ENCODE measurements around the gene RSKR.

RSKR gene

GRCh38 chr17:28657756-28658155, 43.8 kb upstream of the RSKR start:
- Histone ChIP-seq H3K36me3 (ENCODE audit: control insufficient read depth in 1 of 2, insufficient read depth in 2 of 2, low read depth in 1 of 2, low read length in 2 of 2) (peaks cover 37 to 41% of the 10 kb centered on the region in 2 experiments), H4K8ac (ENCODE audit: low read length) (no peak overlapping the region), H2AFZ (ENCODE audit: low read depth, low read length) (no peak overlapping the region), H3K4me2 (ENCODE audit: low read length, poor library complexity, severe bottlenecking) (no peak overlapping the region), H3K18ac (ENCODE audit: low read depth in 1 of 2, low read length in 2 of 2) (no peak overlapping the region), H2AK5ac (ENCODE audit: low read length, severe bottlenecking) (no peak overlapping the region), H4K91ac (ENCODE audit: low read length) (no peak overlapping the region), H2BK5ac (ENCODE audit: low read depth, low read length, poor library complexity, severe bottlenecking) (no peak overlapping the region), H3K27me3 (ENCODE audit: control insufficient read depth in 1 of 2, insufficient read depth in 1 of 2, low read length in 2 of 2) (no peaks in the 10 kb centered on the region), H3K9ac (ENCODE audit: low read length) (peak overlapping the region; percentile 37), H2BK15ac (ENCODE audit: low read depth, poor library complexity, severe bottlenecking) (no peak overlapping the region), H2BK120ac (ENCODE audit: low read depth, low read length) (no peak overlapping the region), H3K27ac (ENCODE audit: low read length, poor library complexity, severe bottlenecking) (no peak overlapping the region), H3K9me3 (ENCODE audit: control insufficient read depth, low read length) (no peaks in the 10 kb centered on the region), H3K4me3 (ENCODE audit: insufficient read depth in 1 of 2, low read depth in 1 of 2, low read length in 2 of 2) (no peak overlapping the region), H2BK12ac (ENCODE audit: low read length in 2 of 2) (no peak overlapping the region), H3K23ac (ENCODE audit: low read length in 2 of 2) (no peak overlapping the region), H3K4me1 (ENCODE audit: control insufficient read depth, insufficient read depth, low read depth, low read length) (peaks cover 4% of the 10 kb centered on the region), H3K4ac (ENCODE audit: low read depth in 1 of 2, low read length in 2 of 2) (no peak overlapping the region), H3K79me1 (replicated peaks; ENCODE audit: low read length, poor library complexity, severe bottlenecking) (peaks cover 13% of the 10 kb centered on the region), H3K14ac (ENCODE audit: low read length in 2 of 2) (no peak overlapping the region)
- WGBS = 71% methylated on average over 5 of the region's 5 CpGs
- DNase-seq = peak; percentile 39

- 100% methylated on average over 5 of the region's 5 CpGs for WGBS
- Histone ChIP-seq H2BK120ac (ENCODE audit: low read depth, low read length) (no peak overlapping the region), H3K9ac (ENCODE audit: low read length) (no peak overlapping the region), H3K4ac (ENCODE audit: low read depth in 1 of 2, low read length in 2 of 2) (no peak overlapping the region), H3K36me3 (ENCODE audit: control insufficient read depth in 1 of 2, insufficient read depth in 2 of 2, low read depth in 1 of 2, low read length in 2 of 2) (peaks cover 49 to 65% of the 10 kb centered on the region in 2 experiments), H3K4me1 (ENCODE audit: control insufficient read depth, insufficient read depth, low read depth, low read length) (peaks cover 4% of the 10 kb centered on the region), H3K18ac (ENCODE audit: low read depth in 1 of 2, low read length in 2 of 2) (no peak overlapping the region), H3K27ac (ENCODE audit: low read length, poor library complexity, severe bottlenecking) (no peak overlapping the region), H3K23ac (ENCODE audit: low read length in 2 of 2) (no peak overlapping the region), H2AFZ (ENCODE audit: low read depth, low read length) (no peak overlapping the region), H3K79me1 (replicated peaks; ENCODE audit: low read length, poor library complexity, severe bottlenecking) (peaks cover 24% of the 10 kb centered on the region), H3K4me2 (ENCODE audit: low read length, poor library complexity, severe bottlenecking) (no peak overlapping the region), H2BK12ac (ENCODE audit: low read length in 2 of 2) (no peak overlapping the region), H3K9me3 (ENCODE audit: control insufficient read depth, low read length) (no peaks in the 10 kb centered on the region), H2BK15ac (ENCODE audit: low read depth, poor library complexity, severe bottlenecking) (no peak overlapping the region), H2AK5ac (ENCODE audit: low read length, severe bottlenecking) (no peak overlapping the region), H2BK5ac (ENCODE audit: low read depth, low read length, poor library complexity, severe bottlenecking) (no peak overlapping the region), H4K8ac (ENCODE audit: low read length) (no peak overlapping the region), H3K27me3 (ENCODE audit: control insufficient read depth in 1 of 2, insufficient read depth in 1 of 2, low read length in 2 of 2) (no peaks in the 10 kb centered on the region), H3K14ac (ENCODE audit: low read length in 2 of 2) (no peak overlapping the region), H4K91ac (ENCODE audit: low read length) (no peak overlapping the region), H3K4me3 (ENCODE audit: insufficient read depth in 1 of 2, low read depth in 1 of 2, low read length in 2 of 2) (no peak overlapping the region)
- no peak for DNase-seq
Measured at GRCh38 chr17:28655160-28655559, 41.2 kb upstream of the RSKR start.

DNA sequence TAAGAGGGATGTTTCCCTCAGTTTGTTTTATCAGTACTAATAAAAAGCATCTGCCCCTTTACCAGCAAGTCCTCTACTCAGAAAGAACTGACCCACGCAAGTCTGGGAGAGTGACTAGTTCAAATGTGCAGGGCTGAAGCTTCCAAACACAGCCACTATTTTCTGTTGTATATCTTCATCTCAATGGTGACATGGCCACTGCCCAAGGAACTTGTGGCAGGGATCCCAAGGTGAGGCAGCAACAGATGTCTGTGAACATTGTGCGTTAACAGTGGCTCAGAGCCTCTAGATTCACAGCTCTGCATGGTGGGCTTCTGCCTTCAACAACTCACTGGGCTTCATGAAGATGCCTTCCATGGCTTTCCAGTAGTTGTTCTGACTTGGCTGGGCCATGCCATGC, 34.7 kb upstream of the RSKR start:
- Histone ChIP-seq H3K9me3 (ENCODE audit: control insufficient read depth, low read length) (no peaks in the 10 kb centered on the region), H2BK120ac (ENCODE audit: low read depth, low read length) (no peak overlapping the region), H2BK15ac (ENCODE audit: low read depth, poor library complexity, severe bottlenecking) (no peak overlapping the region), H4K8ac (ENCODE audit: low read length) (no peak overlapping the region), H3K27ac (ENCODE audit: low read length, poor library complexity, severe bottlenecking) (no peak overlapping the region), H3K4ac (ENCODE audit: low read depth in 1 of 2, low read length in 2 of 2) (no peak overlapping the region), H3K23ac (ENCODE audit: low read length in 2 of 2) (no peak overlapping the region), H3K9ac (ENCODE audit: low read length) (peak overlapping the region; percentile 24), H3K14ac (ENCODE audit: low read length in 2 of 2) (no peak overlapping the region), H3K4me3 (ENCODE audit: insufficient read depth in 1 of 2, low read depth in 1 of 2, low read length in 2 of 2) (no peak overlapping the region), H4K91ac (ENCODE audit: low read length) (no peak overlapping the region), H3K4me2 (ENCODE audit: low read length, poor library complexity, severe bottlenecking) (no peak overlapping the region), H3K27me3 (ENCODE audit: control insufficient read depth in 1 of 2, insufficient read depth in 1 of 2, low read length in 2 of 2) (no peaks in the 10 kb centered on the region), H3K36me3 (ENCODE audit: control insufficient read depth in 1 of 2, insufficient read depth in 2 of 2, low read depth in 1 of 2, low read length in 2 of 2) (peaks cover 27 to 48% of the 10 kb centered on the region in 2 experiments), H2BK12ac (ENCODE audit: low read length in 2 of 2) (no peak overlapping the region), H3K79me1 (replicated peaks; ENCODE audit: low read length, poor library complexity, severe bottlenecking) (peaks cover 29% of the 10 kb centered on the region), H3K18ac (ENCODE audit: low read depth in 1 of 2, low read length in 2 of 2) (no peak overlapping the region), H2AK5ac (ENCODE audit: low read length, severe bottlenecking) (no peak overlapping the region), H3K4me1 (ENCODE audit: control insufficient read depth, insufficient read depth, low read depth, low read length) (peaks cover 4% of the 10 kb centered on the region), H2AFZ (ENCODE audit: low read depth, low read length) (no peak overlapping the region), H2BK5ac (ENCODE audit: low read depth, low read length, poor library complexity, severe bottlenecking) (no peak overlapping the region)
- DNase-seq = no peak
- WGBS = 98% methylated on average over 2 of the region's 2 CpGs

DNA sequence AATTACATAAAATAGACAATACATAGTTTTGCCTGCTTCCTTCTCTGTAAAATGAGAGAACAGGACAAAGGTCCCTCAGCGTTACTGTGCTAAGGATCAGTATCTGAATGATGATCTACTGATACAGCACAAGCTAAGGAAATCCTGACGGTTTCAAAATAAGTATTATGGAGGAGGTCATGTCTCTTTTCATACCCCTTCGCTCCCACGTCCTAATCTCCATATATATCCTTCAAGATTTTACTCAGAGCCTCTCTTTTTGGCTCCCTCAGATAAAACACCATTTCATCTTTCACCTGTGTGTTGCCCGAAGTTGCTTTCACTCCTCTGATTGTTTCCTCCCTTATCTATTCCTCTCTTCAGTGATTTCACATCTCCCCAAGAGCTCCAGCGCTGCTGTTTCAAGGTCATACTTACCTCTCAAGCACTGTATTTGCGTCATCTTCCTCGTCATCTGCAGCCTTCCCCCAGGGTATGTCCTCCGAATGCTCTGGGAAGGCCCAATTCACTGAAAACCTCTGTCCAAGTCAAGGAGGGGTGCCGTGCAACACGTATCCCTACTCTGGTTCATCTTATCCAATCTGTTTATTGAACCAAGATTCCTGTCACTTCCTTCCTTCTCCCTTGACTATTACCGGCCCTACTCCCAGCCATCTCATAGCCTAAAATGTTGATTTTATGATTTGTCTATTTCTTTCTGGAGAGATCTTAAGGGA, 32.2 kb upstream of the RSKR start:
- H3K4me2 ChIP-seq (ENCODE audit: low read length, poor library complexity, severe bottlenecking) = peak overlapping the region; percentile 25

More for the DNA sequence above, 32.2 kb upstream of the RSKR start:
- Histone ChIP-seq H2BK120ac (ENCODE audit: low read depth, low read length) (no peak overlapping the region), H3K18ac (ENCODE audit: low read depth in 1 of 2, low read length in 2 of 2) (peak overlapping the region in 1 of 2 experiments; percentile 11), H3K4me1 (ENCODE audit: control insufficient read depth, insufficient read depth, low read depth, low read length) (peaks cover 4% of the 10 kb centered on the region), H2AFZ (ENCODE audit: low read depth, low read length) (no peak overlapping the region), H3K4me3 (ENCODE audit: insufficient read depth in 1 of 2, low read depth in 1 of 2, low read length in 2 of 2) (peak overlapping the region in 1 of 2 experiments; percentile 78), H2BK15ac (ENCODE audit: low read depth, poor library complexity, severe bottlenecking) (no peak overlapping the region), H3K27me3 (ENCODE audit: control insufficient read depth in 1 of 2, insufficient read depth in 1 of 2, low read length in 2 of 2) (no peaks in the 10 kb centered on the region), H3K9me3 (ENCODE audit: control insufficient read depth, low read length) (no peaks in the 10 kb centered on the region), H3K23ac (ENCODE audit: low read length in 2 of 2) (no peak overlapping the region), H3K36me3 (ENCODE audit: control insufficient read depth in 1 of 2, insufficient read depth in 2 of 2, low read depth in 1 of 2, low read length in 2 of 2) (peaks cover 34 to 46% of the 10 kb centered on the region in 2 experiments), H2BK5ac (ENCODE audit: low read depth, low read length, poor library complexity, severe bottlenecking) (no peak overlapping the region), H4K91ac (ENCODE audit: low read length) (no peak overlapping the region), H3K79me1 (replicated peaks; ENCODE audit: low read length, poor library complexity, severe bottlenecking) (peaks cover 34% of the 10 kb centered on the region), H3K27ac (ENCODE audit: low read length, poor library complexity, severe bottlenecking) (peak overlapping the region; percentile 4), H2BK12ac (ENCODE audit: low read length in 2 of 2) (peak overlapping the region in 1 of 2 experiments; percentile 71), H3K9ac (ENCODE audit: low read length) (peak overlapping the region; percentile 90), H3K4ac (ENCODE audit: low read depth in 1 of 2, low read length in 2 of 2) (peak overlapping the region; percentile 18 to 32), H3K14ac (ENCODE audit: low read length in 2 of 2) (no peak overlapping the region), H4K8ac (ENCODE audit: low read length) (peak overlapping the region; percentile 74), H2AK5ac (ENCODE audit: low read length, severe bottlenecking) (peak overlapping the region; percentile 40)
- WGBS = 89% methylated on average over 11 of the region's 12 CpGs
- DNase-seq = no peak
